HG03460 (cell line): ENCODE results near the gene BATF3.
"Not testable (repeated sequence)": the region's sequence is repeated elsewhere in the genome, so short reads cannot be mapped to it uniquely, and the experiment has no call there.

Experiments
- ATAC-seq: cut with Tn5 transposase; IDR thresholded peaks from one replicate; pipeline ENCODE4 v1.9.1; 2021; ENCODE audit not compliant: unreplicated experiment

BATF3 gene, protein sequence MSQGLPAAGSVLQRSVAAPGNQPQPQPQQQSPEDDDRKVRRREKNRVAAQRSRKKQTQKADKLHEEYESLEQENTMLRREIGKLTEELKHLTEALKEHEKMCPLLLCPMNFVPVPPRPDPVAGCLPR

DNA sequence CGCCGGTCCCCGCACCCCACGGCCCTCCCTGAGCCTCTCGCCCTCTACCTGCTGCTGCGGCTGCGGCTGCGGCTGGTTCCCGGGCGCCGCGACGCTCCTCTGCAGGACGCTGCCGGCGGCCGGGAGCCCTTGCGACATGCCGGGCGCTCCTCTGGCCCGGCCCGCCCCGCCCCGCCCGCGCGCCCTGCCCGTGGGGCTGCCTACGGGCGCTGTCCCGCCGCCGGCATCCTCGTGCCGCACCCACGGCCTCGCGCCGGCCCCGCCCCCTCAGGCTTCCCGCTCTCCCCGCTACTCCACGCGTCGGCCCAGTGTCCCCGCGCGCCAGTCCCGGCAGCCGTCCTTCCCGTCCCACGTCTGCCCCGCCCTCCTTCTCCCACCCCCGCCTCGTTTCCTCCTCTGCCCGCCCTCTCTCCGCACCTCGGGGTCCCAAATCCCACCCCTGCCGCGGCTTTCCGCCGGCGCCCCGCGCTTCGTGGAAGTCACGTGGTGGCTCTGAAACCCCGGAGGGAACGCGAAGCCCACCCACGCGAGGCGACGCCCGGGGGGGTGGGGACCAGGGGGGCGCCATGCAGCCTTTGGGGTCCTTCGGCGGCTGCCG is at the start of gene BATF3:
TSS of gene BATF3 (minus strand) at position 216 of the 598 bp plus-strand sequence. CDS start at position 138, 78 bp downstream.
- ATAC-seq = peak; percentile 16

- no peak for ATAC-seq
These were observed 46.9 kb upstream of the BATF3 start for GRCh38 chr1:212746546-212746945.

- ATAC-seq = no peak
These were observed 45.7 kb upstream of the BATF3 start for GRCh38 chr1:212745303-212745702.

DNA sequence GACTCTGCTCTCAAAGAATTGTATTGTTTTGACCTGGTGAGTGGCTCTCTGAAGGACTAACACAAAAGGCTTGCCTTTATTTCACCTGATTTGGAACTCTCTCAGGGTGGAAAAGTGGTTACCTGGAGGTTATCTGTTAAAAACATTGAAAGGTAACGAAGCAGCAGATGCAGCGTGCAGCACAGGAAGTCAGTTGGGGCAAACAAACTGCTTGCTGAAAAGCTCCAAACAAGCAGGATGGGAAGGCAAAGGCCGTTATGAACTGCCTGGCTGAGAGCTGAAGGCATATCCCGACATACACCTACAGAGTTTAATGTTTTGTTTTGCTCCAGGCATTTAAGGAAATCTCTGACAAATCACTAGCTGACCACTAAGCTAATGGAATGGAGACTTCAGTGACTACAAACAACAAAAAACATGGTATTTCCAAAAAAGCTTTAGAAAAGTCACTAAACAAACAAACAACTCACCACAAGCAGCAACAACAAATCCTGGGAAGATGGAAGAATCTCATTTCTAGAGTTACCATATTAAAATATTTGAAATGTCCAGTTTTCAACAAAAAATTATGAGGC is 44.3 kb upstream of the BATF3 start:
- no peak for ATAC-seq

GRCh38 chr1:212738330-212738729 is 38.7 kb upstream of the BATF3 start:
- ATAC-seq = no peak

DNA sequence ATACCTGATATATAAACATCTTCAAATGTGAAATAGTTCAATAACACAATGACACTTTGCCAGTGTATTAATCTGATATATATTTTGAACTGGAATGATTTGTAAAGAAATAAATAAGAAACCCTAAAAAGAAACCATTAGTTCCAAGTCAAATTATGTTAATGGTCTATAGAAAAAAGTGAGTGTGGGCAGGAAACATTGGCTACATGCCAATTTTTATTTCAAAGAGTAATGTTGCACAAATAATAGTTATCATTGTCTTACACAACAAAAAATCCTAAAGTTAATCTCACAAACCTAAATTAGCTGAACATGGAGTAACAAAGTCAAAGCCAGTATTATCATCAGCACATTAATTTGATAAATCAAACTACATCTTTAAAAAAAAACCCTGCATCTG is 37.9 kb upstream of the BATF3 start:
- no peak for ATAC-seq

GRCh38 chr1:212733109-212733508 is 33.5 kb upstream of the BATF3 start:
- no peak for ATAC-seq

- ATAC-seq = no peak
These were observed 32.0 kb upstream of the BATF3 start for GRCh38 chr1:212731630-212732029.

DNA sequence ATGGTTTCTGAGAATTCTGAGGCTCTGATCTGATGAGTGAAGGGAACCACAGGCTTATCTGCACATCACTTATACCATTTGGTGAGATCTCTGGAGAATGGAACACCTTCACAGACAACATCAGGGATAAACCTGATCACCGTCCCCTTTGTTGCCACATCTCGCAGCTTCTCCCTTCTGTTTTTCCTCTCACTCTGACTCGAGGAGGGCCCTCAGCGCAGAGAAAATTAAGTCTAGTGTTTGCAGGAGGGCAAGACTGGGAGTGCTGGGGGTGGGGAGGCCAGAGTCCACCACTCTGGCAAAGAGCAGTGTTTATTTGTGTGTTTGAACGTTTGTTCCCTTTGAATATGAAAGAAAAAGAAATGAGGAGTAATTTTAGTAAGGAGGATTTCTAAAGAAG is 29.0 kb upstream of the BATF3 start:
- ATAC-seq = no peak

DNA sequence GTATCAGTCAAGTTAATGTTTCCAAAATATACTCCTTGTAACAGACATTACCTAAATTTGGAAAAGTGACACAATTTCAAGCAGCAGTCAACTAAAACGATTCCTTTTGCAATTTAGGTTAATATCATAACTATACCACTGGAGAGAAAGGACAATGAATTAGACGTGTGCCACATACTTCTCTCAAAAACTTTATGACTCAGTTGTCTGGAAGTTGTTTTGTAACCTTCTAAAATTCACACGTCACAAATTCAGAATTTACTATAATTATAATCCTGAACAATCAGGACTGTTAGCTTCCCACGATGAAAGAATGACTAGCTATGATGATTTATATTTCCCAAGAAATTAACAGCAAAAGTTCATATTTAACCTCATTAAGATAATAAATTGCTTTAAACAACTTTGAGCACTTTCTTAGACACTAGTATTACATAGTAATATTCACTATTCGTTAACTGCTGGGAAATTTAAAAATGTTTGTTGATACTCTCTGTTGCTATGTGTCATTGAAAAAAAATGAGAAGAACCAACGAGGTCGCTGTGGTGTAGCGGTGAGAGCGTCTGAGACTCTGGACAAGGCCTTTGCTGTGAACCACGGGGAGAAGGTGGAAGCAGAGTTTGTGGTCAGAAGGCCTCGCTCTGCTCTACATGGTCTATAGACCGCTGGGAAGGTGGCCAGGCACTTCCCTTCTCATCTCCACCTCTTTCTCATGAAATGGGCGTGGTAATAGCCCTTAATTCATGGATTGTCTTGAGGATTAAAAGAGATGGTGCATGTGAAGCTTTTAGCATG is 27.9 kb upstream of the BATF3 start:
- no peak for ATAC-seq

GRCh38 chr1:212724679-212725078 is 25.0 kb upstream of the BATF3 start:
- ATAC-seq = not testable (repeated sequence)

- ATAC-seq = no peak
These were observed 22.8 kb upstream of the BATF3 start for GRCh38 chr1:212722270-212722957.

DNA sequence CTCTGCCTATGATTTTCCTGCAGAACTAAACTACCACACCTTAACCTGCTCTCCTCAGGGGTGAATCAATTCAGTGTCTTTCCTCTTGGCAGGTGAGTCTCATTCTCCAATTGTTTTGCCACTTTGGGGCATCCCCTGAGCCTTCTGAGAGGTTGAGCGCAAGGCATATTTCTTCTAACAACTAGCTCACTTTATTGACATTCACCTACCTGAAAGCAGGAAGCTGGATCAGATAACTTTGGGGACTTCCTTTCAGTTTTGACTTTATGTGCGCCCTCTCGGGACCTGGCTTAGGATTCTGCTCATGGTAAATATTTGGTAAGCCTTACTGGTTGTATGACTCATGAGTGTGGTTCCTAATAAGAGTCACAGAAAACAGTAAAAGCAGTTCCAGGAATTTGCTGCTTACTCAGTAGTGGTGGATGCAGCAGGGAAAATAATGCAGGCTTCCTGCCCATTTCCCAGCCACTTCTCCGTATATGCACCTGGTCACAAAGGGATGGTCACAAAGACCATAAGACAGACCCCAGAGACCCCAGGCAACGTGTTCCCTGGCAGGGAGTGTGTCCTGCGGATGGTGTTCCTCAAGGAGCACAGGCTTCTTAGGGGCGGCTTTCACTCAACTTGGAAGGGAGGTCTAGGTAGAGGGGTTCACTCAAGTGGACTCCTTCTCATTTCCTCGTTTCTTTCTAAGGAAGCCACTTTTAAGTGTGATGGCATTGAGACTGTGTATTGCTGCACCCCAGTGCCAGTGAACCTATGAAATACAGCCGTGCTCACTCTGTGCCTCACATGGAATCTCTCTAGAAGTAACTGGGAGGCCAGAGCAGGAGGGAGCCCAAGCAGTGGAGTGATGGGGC is 22.0 kb upstream of the BATF3 start:
- ATAC-seq = no peak

GRCh38 chr1:212719633-212720032 is 20.0 kb upstream of the BATF3 start:
- no peak for ATAC-seq

- ATAC-seq = no peak
These were observed 18.9 kb upstream of the BATF3 start for GRCh38 chr1:212718499-212718898.

GRCh38 chr1:212716161-212716560 is 16.5 kb upstream of the BATF3 start:
- ATAC-seq = no peak

DNA sequence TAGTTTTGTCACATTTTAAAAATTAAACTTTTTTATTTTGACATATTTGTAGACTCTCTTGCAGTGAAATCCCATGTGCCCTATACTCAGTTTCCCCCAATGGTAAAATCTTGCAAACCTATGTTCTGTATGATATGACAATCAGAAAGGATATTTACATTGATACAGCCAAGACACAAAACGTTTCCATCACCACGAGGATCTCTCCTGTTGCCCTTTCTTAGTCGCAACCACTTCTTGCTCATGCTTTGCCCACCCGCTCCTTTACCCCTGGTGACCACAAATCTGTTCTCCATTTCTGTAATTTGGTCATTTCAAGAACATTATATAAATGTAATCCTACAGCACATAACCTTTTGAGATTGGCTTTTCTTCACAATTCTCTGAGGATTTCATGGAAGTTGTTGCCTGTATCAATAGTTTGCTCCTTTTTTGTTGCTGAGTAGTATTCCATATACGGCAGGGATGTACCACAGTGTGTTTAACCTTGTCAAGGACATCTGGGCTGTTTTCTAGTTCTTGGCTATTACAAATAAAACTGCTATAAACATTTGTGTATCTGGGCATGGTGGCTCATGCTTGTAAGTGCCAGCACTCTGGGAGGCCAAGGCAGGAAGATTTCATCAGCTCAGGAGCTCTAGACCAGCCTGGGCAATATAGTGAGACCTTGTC is 14.0 kb upstream of the BATF3 start:
- no peak for ATAC-seq

DNA sequence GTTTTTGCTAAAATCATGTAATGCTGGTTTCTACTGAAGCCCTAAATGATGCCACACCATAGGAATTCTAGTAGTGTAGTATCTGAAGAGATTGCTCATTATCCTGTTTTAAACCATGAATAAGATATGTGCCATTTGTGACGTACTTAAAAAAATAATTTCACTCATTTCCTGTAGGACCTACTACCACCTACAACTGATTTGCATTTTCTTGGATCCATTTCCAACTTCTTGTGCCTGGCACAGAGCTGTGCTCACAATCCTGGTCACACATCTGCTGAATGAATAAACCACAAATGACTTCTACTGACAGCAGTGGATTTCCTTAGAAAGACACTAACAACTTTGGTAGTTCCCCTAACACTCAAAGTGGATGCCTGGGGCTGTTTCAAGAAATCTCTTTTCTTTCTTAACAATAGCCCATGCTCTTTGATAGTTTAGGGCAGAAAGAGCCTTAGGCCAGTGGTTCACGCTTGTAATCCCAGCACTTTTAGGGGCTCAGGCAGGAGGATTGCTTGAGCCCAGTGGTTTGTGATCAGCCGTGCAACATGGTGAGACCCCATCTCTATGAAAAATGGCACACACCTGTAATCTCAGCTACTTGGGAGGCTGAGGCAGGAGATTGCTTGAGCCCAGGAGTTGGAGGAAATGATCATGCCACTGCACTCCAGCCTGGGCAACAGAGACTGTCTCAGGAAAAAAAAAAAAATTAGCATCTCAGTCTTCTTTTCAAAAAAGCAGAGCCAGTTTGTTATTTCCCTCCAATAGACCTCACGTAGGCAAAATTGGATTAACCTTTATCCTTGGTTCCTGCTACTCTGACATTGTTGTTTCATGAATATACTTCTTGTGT is 13.0 kb upstream of the BATF3 start:
- ATAC-seq = no peak

DNA sequence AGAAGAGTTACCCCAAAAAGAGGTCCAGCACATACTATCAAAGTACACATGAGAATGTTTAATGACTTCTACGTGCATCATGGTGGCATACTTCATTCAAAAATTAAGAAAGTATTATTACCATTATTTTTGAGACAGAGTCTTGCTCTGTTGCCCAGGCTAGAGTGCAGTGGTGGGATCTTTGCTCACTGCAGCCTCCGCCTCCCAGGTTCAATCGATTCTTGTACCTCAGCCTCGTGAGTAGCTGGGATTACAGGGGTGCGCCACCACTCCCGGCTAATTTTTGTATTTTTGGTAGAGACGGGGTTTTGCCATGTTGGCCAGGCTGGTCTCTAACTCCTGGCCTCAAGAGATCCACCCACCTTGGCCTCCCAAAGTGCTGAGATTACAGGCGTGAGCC is 12.3 kb upstream of the BATF3 start:
- not testable (repeated sequence) for ATAC-seq
